Activated effector memory CD4-positive, alpha-beta T cell treated with anti-CD3 and anti-CD28 coated beads, Interleukin-2, amount 50 U/mL, for 16 hours (primary cell): ENCODE data around the gene URAD.
A peak's percentile ranks its signal among the peaks of the same experiment; 100 is the strongest.
"Not testable (repeated sequence)": the region's sequence is repeated elsewhere in the genome, so short reads cannot be mapped to it uniquely, and the experiment has no call there.

Experiments
- DNase-seq: peaks from one replicate; pipeline ENCODE4 v3.0.0-alpha.2; 2020

Gene URAD, protein sequence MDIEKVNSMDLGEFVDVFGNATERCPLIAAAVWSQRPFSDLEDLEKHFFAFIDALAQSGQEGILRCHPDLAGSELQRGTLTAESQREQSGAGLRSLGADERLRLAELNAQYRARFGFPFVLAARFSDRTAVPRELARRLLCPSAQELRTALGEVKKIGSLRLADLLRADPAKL

DNA sequence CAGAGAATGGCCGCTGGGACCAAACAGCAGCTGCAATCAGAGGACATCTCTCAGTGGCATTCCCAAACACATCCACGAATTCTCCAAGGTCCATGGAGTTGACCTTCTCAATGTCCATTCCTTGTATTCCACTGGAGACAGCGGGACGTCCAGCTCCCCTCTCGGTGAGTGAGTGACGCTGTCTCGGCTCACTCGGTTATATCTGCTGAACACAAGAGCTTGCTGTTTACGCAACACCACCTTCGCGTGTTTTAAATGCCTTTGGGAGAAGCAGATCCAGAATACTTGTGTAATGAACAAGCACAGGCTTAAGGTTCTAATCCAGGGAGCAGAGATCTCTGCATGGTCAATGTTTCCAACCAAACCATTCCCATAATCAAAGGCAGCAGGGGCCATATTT lies at the start of gene URAD:
Gene URAD (minus strand): TSS at position 174 of the 400 bp plus-strand sequence. CDS start 56 bp downstream, at position 118.
- DNase-seq = peak; percentile 37

GRCh38 chr13:28037399-28037798 lies 48.9 kb upstream of the URAD start:
- DNase-seq = no peak

GRCh38 chr13:28035146-28035782 lies 46.8 kb upstream of the URAD start:
- no peak for DNase-seq

- no peak for DNase-seq
These were observed 45.6 kb upstream of the URAD start for GRCh38 chr13:28033894-28034655.

DNA sequence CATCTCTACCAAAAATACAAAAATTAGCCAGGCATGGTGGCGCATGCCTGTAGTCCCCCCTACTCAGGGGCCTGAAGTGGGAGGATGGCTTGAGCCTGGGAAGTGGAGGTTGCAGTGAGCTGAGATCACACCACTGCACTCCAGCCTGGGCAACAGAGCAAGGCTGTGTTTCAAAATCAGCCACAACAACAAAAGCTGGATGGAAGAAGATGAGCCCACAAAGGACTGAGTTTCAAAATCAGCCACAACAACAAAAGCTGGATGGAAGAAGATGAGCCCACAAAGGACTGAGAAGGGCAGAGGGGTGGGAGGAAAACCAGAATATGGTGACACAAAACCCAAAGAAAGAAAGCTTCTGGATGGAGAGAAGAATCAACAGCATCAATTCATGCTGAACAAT lies 43.9 kb upstream of the URAD start:
- DNase-seq = not testable (repeated sequence)

DNA sequence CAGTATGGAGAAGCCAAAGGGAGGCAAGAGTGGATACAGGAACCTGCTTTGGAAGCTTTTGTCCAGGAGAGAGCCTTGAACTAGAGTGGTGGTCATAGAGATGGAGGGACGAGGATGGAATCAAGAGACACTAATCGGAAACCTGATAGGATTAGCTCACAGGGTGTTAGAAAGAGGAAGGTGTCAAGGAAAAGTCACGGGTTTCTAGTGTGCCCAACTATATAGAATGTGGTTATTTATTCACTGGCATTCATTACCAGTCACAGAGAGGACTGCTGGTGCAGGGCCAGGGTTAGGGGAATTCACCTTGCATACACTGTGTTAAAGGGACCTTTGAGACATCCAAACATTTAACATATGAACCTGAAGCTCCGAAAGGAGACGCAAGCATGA lies 43.4 kb upstream of the URAD start:
- DNase-seq = no peak

DNA sequence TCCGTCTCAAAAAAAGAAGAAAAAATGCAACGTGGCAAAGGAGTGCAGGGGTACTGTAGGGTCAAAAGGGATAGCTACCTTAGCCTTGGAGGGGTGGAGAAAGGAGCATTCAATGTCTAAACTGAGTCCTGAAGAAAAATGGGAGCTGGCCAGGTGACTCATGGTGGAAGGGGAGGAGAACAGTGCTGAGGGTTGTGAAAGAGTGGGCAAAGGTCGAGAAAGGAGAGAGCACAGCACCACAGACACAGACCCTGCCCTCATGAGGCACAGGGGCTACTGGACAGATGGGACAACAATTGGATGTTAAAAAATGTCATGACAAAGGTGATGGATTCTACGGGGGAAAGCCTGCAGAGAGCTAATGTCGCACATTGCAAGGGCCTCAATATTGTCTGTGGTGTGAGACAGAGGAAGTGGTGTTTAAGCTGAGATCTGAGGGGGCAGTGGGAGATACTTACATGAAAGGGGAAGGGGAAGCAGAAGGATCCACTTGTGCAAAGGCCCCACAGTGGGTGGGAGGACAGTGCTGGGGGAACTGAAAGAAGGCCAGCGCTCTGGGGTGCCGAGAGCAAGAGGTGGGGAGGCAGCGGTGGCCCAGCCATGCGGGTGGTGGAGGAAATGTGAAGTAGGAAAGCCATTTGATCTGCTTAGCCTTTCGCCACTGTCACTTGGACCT lies 42.9 kb upstream of the URAD start:
- no peak for DNase-seq

- DNase-seq = no peak
These were observed 39.3 kb upstream of the URAD start for GRCh38 chr13:28027607-28028364.

DNA sequence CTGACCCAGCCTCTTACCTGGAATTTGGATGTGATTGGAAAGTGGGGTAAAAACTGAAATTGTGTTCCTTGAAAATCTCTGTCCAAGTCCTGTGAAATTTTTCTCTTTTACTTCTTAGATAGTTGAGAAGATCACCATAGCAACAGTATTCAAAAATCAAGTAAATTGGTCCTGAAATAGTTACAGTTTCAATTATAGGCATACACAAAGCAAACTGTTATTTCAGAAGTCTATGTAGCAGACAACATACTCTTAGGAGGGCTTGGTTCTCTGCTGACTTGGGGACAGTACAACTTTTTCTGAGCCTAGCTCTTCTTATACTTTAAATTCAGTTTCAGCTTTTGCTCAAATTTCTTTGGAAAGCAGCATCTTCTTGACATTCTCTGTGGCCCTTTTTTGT lies 38.6 kb upstream of the URAD start:
- DNase-seq = no peak

DNA sequence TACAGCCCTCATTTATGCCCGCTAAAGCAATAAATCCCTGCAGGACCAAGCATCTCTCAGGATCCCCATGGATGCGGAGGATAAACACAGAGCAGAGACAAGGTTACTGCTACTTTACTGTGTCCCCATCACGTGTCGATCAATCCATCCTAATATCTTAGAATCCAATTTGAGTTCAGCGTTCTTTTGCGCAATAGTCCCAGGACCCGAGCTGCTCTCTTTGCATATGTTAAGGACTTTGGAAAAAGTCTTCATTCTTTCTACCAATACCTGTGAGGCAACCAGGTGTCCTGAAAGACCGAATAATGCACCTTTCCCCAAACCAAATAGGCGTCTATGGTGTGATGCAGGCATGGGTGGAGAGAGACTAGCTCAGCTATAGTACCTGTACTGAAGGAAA lies 38.0 kb upstream of the URAD start:
- no peak for DNase-seq

DNA sequence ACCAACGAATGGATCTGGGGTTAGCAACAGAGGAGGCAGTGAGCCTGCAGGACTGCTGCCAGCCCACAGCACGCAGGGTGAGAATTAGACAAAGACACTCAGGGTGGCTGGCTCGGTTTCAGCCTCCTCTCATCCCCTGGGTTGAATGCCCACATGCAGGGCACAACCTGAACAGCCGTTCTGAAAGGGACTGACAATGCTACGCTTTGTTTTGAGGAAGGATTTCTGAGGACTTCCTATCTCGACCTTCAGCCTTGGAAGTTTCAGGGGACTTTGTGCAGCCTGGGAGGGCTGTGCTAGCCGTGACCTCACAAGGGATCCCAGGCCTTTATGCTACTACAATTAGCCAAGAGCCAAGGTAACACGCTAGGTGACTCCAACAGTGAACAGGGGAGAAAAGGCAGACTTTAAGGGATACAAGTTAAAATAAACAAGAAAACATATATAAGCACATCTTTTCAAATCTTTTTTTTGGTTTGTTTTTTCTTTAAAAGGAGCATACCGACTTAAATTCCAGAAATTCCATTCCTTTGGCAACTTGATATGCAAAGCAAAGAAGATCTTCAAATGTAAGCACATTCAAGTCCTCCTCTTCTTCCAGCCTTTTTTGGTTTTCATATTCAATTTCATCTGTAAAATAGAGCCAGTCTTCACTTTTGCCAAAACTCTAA lies 34.5 kb upstream of the URAD start:
- no peak for DNase-seq

- DNase-seq = no peak
These were observed 25.8 kb upstream of the URAD start for GRCh38 chr13:28014301-28014700.

DNA sequence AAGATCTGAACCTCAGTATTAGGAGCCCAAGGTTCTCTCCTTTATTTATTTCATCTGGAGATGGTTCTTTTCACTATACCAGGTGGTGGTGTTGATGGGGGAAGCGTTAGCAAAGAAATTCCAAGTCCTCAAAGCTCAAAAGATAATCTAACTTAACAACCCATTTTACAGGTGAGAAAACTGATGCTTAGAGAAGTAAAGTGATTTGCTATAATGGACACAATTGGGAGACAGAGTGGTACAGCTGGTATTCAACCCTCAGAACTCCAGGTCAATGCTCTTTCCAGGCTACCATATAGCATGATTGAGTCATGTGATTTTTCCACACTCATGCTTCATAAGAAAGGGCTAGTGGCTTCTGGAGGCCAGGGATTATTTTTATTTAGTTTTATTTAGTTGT lies 25.0 kb upstream of the URAD start:
- no peak for DNase-seq

DNA sequence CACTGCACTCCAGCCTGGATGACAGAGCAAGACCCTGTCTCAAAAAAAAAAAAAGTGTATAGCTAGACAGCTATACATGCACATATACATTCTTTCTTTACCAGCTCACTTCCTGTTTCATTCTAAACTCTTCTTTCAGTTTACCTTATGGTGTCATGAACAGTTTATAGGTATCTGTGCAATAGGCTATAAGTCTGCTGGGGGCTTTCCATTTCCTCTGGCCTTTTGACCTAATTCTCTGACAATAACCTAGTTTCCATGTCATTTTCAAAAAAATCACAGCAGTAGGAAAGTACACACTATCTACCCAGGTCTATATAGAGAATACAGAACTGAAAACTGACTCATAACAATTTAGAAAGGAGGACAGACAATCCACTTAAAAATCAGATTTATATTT lies 24.4 kb upstream of the URAD start:
- no peak for DNase-seq

GRCh38 chr13:28012383-28012782 lies 23.9 kb upstream of the URAD start:
- DNase-seq = no peak

- DNase-seq = no peak
These were observed 21.6 kb upstream of the URAD start for GRCh38 chr13:28010046-28010445.

DNA sequence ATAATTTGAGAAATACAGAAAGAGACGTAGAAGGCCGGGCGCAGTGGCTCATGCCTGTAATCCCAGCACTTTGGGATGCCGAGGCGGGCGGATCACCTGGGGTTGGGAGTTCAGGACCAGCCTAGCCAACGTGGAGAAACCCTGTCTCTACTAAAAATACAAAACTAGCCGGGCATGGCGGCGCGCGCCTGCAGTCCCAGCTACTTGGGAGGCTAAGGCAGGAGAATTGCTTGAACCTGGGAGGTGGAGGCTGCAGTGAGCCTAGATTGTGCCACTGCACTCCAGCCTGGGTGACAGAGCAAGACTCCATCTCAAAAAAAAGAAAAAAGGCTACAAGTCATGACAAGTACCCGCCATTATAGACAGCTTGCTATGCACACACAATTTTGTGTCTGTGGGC lies 16.5 kb upstream of the URAD start:
- not testable (repeated sequence) for DNase-seq

DNA sequence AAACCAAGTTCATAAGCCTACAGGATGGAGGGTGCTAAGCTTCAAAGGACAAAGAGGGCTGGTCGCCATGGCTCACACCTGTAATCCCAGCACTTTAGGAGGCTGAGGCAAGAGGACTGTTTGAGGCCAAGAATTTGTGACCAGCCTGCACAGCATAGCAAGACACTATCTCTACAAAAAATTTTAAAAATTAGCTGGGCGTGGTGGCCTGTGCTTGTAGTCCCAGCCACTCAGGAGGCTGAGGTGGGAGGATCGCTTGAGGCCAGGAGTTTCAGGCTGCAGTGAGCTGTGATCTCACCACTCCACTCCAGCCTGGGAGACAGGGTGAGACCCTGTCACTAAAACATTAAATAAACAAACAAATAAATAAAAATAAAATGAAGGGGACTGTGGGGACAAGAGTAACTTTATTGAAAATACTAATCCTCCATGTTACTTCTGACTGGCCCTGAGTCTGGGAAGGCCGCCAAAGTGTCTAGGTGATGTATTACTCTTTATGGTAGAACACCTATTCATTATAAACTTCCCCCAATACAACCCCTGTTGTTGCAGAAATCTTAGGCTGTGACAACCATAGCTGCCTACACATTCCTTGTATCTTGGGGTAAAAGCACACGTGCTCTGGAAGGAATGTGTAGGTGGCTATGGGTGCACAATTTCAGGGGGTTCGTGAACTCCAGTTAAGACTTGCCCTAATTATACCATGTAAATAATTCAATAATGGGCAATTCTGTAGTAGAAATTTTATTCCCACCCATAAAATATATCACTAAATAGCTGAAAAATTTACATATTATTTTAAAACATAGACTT lies 14.6 kb upstream of the URAD start:
- no peak for DNase-seq

GRCh38 chr13:28001837-28002473 lies 13.5 kb upstream of the URAD start:
- DNase-seq = no peak

DNA sequence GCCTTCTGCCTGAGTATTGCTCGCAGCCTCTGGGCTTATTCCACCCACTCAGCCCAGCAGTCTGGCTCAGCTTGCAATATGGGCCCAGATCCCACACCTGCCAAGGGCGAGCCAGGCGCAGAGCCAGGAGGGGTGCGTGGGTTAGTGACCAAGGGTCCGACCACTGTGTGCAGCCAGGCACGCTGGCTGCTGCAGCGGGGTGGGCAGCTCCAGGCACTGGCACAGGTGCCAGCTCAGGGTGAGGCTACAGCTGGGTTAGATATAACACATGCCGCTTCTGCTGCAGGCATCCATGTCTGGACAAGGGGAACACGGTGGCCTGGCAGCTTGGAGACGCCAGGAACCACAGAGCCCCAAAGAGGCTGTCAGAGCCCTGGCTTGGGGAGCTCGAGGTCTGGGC lies 12.6 kb upstream of the URAD start:
- DNase-seq = no peak

- DNase-seq = no peak
These were observed 12.1 kb upstream of the URAD start for GRCh38 chr13:28000567-28000966.
